GM08714 (cell line): ENCODE data around the gene UNC5B.

ENCODE experiments used
- H3K4me3 ChIP-seq: fragments of 200-500 bp; sonication (Bioruptor generic); 2 replicates; pipeline ENCODE4 v1.5.1; 2014; ENCODE audit warnings: mild to moderate bottlenecking, low read length, inconsistent platforms
- ZNF274 ChIP-seq: IDR thresholded peaks from 2 replicates; pipeline ENCODE4 v1.6.1; 2012; ENCODE audit warnings: mild to moderate bottlenecking, low read depth, low read length

Gene UNC5B

DNA sequence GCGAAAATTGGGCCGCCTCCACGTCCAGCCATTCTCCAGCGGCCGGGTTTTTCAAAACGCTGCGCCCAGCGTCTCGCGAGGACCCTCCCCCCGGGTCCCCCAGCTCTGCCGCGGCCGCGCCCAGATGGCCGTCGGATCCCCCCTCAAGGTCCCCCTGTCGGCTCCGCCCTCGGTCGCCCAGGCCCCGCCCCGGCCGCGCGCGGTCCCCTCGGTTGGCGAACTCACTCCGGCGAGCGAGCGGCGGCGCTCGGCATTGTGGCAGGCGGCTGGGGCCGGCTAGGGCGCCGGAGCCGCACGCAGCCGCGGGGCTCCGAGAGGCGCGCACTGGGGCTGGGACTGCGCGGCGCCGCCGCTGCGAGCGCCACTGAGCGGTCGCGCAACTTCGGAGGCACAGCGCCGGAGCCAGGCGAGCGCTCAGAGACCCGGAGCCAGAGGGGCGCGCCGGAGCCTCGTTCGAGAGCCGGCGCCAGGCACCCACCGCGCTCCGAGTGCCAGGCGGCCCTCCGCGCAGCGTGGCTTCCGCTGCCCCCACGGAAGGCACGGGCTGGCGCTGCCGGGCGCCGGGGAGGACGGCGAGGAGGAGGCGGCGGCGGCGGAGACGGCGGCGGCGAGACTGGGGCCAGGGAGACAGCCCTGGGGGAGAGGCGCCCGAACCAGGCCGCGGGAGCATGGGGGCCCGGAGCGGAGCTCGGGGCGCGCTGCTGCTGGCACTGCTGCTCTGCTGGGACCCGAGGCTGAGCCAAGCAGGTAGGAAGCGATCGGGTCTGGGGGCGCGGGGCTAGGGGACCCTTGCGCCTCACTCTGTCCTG, at the start of gene UNC5B:
UNC5B (plus strand) TSS at position 253 of the 809 bp plus-strand sequence; CDS start at position 669, 416 bp downstream.
- no peak within 1 kb of the TSS; the same call in 1 of the 2 replicates for H3K4me3 ChIP-seq
- no peak for TF ChIP-seq ZNF274

DNA sequence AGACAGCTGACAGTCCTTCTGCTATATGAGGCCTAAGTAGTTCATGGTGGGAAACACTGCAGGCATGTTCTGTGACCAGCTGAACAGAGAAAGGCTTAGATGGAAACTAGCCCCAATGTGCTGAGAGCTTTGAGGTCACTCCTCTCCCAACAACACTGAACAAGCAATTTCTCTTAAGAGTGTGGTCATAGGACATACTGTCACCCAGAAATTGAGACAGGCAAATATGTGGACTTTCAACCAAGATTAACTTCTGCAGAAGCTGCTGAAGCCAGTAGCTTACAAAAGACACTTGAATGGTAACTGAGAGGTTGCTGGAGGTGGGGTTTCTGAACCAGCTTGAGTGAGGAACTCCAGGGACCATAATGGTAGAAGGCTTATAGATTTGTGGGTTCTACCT, 38.9 kb upstream of the UNC5B start:
- H3K4me3 ChIP-seq = no peak overlapping the region
- TF ChIP-seq ZNF274 = no peak

DNA sequence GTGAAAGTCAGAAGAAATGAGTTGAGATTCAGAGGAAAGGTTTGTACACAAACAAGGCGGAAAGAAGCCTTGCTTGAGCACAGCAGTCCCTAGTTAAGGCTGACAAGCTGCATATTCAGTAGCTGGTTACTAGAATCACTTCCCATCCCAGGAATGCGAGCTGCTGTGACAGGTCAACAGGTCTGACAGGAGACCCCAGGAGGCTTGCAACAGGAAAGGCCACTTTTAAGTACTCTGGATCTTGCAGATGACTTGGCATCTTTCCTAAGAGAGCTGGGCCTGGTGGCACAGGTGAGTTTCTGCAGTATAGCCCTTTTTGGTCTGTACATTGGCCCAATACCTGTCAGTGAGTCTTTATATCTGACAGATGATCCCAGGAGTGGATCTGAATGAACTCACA, 35.7 kb upstream of the UNC5B start:
- no peak for TF ChIP-seq ZNF274
- H3K4me3 ChIP-seq = no peak overlapping the region

DNA sequence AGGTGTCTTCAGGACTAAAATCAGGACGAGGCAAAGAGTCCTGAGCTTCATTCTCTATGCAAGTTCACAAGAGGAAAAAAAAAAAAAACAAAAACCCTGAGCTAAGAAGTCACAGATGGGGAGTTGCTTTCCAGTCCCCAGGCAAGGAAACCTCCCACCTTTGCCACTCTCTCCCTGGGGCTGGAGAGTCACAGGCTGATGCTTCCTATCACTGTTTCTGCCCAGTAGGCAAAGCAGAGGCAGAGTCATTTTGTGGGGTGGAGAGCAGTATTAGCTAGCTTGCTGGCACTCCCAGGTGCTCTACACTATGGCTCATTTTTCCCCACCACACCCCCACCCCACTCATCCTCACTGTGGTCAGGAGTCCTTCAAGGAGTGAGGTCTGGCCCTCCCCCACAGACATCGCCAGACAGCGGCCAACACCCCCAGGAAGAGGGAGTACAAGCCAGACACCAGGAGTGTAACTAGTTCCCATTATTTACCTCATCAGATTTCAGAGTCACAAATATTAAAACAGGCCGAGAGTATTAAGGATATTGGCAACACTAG, 34.6 kb upstream of the UNC5B start:
- TF ChIP-seq ZNF274 = no peak
- H3K4me3 ChIP-seq = no peak overlapping the region

DNA sequence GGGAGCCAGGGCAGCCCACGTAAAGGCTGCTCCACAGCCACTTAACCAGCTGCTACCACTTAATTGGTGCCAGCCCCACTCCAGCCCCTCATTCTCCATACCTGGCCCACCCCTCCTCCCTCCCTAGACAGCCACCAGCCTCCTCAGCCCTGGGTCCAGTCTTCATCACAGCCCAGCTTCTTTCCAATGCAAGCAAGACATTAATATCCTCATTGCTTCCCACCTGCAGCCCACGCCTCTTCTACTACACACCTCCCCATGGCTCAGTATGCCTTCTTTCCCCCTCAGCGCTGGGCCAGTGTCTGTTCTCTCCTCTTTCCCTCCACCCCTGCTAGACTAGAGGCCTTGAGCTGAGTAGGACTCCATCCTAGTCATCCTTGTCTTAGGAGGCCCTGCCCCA, 33.5 kb upstream of the UNC5B start:
- H3K4me3 ChIP-seq = no peak overlapping the region
- TF ChIP-seq ZNF274 = no peak

DNA sequence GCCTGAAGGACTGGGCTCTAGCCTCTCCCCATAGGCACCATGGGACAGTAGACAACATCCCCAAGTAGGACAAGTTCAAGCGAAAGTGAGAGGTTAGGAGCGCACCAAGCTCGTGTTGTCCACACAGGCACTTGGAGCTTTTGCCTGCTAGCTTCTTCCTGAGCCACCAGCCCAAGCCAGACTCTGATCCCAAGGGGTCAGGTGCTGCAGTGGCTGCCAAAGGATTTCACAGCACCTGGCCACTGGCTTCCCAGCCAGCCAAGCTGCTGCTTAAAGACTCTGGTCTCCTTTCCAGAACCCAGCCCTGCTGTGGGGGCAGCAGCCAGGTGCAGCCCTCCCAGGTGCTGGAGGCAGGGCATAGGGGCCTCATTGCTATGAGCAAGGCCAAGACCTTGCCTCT, 33.0 kb upstream of the UNC5B start:
- no peak for TF ChIP-seq ZNF274
- no peak overlapping the region for H3K4me3 ChIP-seq

DNA sequence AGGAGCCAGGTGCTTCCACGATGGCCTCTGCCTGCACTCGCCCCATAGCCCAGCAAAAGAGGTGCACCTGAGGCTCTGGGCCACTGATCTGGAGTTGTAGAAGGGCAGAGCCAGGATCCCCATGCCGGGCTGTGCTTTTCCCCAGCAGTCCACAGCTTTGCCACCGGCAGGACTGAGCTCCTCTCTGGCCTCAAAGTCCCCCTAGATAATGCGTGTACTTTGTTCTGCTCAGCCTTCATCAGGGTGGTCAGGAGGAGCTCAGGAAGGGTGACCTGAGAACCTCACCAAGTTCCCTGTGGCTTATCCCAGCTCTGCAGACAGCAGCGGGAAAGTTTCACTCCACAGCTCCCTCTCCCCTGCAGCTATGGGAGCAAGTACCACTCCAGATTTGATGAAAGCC, 27.9 kb upstream of the UNC5B start:
- TF ChIP-seq ZNF274 = no peak
- H3K4me3 ChIP-seq = no peak overlapping the region

DNA sequence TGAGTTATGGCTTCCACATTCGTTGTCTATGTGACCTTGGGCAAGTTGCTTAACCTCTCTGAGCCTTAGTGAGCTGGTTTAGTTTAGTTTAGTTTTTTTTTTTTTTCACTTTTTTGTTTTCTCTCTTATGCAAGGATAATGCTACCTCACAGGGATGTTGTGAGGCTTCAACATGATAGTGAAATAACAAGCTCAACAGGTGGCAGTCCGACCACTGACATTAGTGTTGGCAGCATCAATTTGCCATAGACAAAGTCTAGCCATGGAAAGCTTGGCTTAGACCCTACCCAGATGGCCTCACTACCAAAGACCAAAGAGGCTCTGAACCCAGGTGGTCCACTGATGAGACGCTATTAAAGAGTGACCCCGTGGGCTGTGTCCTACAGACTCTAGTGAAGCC, 27.2 kb upstream of the UNC5B start:
- no peak overlapping the region for H3K4me3 ChIP-seq
- TF ChIP-seq ZNF274 = no peak

DNA sequence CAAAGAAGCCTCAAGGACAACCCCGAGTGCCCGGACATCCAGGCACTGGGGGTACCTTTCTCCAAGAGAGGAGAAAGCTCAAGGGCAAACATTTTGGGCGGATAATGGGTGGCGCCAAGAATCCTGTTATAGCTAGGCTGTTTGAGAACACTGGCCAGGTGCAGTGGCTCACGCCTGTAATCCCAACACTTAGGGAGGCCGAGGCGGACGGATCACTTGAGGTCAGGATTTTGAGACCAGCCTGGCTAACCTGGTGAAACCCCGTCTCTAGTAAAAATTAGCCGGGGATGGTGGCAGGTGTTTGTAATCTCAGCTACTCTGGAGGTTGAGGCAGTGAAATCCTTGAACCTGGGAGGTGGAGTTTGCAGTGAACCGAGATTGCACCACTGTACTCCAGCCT, 25.2 kb upstream of the UNC5B start:
- H3K4me3 ChIP-seq = no peak overlapping the region
- TF ChIP-seq ZNF274 = no peak

DNA sequence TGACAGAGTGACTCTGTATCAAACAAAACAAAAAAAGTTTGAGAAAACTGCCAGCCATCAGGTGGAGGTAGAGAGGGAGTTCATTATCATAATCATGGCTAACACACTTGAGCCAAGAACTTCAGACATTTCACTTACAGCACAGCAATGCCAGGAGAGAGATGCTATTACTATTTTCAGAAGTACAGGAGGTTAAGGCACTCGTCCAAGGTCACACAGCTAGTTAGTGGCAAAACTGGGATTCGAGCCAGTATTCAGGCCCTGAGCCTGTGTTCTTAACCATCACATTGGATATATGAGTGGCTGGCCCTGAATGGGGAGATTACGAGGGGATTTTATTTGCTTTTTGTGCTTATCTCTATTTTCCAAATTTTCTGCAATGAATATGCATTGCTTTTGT, 24.8 kb upstream of the UNC5B start:
- no peak overlapping the region for H3K4me3 ChIP-seq
- TF ChIP-seq ZNF274 = no peak

DNA sequence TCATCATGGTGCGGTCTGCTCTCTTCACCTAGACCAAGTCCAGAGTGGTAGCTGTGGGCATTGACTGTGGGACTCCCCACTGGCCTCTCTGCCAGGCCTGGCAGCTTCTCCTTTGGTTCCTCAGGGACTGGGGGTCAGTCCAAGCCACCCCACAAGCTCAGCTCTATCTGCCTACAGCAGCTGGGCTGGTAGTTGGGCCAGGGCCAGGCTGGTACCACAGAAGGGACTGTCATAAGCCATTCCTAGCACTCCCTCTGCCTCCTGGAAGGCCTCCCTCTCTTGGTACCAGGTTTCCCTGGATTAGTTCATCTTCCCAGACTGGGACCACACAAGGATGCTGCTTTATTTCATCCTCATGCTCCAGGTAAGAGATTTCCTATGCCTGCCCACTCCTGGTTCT, 24.2 kb upstream of the UNC5B start:
- H3K4me3 ChIP-seq = no peak overlapping the region
- no peak for TF ChIP-seq ZNF274

DNA sequence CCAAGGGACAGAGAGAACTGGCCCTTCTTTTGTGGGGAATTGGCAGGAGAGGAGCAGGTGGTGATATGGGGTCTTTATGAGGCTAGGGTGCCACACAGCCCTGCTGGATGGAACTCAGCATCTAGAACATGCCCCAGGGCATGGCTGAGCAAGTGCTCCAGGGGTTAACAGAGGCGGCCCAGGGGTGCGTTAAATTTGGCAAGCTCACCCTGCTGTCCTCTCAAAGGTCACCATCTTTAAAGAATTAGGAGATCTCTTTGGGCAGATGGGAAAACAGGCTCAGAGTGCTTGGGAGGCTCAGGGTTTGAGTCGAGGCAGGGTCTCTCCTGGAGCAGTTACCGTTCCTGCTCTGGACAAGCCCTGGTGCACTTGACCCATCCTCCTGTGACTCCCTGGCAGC, 21.4 kb upstream of the UNC5B start:
- H3K4me3 ChIP-seq = no peak overlapping the region
- TF ChIP-seq ZNF274 = no peak

DNA sequence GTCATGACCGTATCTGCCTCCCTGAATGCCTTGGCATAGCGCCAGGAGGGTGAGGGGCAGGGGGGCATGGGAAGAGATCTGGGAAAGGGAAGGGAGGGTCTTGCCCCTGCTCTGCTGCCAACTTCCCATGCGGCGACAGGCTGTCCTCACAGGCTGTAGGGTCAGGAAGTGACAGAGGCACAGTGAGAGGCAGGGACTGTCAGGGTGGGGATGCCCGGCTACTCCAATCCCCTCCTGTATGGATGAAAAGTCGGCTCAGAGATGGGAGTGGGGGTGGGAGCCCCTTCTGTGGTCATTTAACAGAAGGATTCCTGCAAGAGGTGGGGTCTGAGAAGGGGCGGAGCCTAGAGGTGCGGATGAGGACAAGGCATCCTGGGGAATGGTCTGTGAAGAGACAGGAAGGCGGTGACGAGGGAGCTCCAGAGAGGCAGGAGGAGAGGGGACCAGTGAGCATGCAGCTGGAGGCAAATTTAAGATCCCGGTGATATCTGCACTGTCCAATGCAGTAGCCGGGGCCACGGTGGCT, 20.8 kb upstream of the UNC5B start:
- no peak overlapping the region for H3K4me3 ChIP-seq
- no peak for TF ChIP-seq ZNF274

DNA sequence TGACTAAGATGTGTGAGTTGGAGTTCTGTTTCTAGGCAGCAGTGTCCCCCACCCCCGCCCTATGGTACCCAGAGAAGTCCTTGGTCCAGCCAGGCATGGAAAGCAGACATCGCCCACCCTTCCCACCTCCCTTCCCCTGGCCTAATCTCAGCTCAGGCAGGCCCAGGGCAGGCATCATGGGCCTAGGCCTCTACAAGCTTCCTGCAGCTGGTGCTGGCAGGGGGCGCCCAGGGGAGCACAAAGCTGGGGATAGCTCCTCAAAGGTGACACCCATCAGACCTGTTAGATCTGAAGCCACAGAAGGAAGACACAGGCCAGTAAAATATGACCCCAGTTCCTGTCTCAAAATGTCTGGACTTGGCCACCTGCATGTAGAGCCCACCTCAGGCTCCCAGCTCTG, 18.9 kb upstream of the UNC5B start:
- no peak overlapping the region for H3K4me3 ChIP-seq
- no peak for TF ChIP-seq ZNF274

DNA sequence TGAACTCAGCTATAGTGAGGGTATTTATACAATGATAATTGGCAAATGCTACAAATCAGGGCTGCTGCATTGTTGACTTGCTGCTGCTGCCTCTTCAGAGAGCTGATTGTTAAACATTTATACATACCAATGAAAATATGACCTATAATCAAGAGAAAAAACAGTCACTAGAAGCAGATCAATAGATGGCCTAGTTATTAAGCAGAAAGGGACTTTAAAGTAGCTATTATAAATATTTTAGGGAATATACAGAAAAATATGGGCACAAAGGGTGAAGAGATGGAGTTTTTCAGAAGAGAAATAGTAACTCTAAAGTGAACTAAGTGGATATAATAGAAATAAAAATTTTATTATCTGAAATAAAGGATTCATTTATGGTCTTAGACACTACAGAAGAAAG, 14.4 kb upstream of the UNC5B start:
- H3K4me3 ChIP-seq = no peak overlapping the region
- no peak for TF ChIP-seq ZNF274
